ENCODE data around the gene PRMT1. TPM values are rescaled to one million over a fixed set of nuclear protein-coding genes. Genes with fewer than 3 reads are reported as not detected.

The PRMT1 gene
- total and polyA plus RNA-seq, 2 of the 13 experiments (the other 11 are each of a cell fraction or from before 2014, with no cell fraction given), result 324 to 374 TPM

GRCh38 chr19:49718991-49719390 is 41.9 kb downstream of the PRMT1 start:
- peaks cover 8% of the 10 kb centered on the region; the same call in 1 of the 2 replicates for H3K4me1 ChIP-seq (ENCODE audit: insufficient read depth, low read length)
- POLR2A ChIA-PET, result no interaction called here
- H3K36me3 ChIP-seq (replicated peaks in 1 of 2; ENCODE audit: control insufficient read depth in 1 of 2, insufficient read depth in 2 of 2, low read length in 2 of 2), result no peaks in the 10 kb centered on the region
- H3K4me3 ChIP-seq (replicated peaks in 1 of 3; ENCODE audit: insufficient read depth in 1 of 3, low read depth in 2 of 3, low read length in 3 of 3), result no peak overlapping the region
- no peaks in the 10 kb centered on the region for H3K9me3 ChIP-seq (ENCODE audit: low read length)
- H3K79me2 ChIP-seq (ENCODE audit: insufficient read depth, low read length), result no peaks in the 10 kb centered on the region
- 76% methylated on average over 6 of the region's 6 CpGs for WGBS (ENCODE audit: low lambda C conversion rate)
- no peaks in the 10 kb centered on the region for H3K27me3 ChIP-seq (ENCODE audit: control insufficient read depth in 1 of 2, insufficient read depth in 2 of 2, low read length in 2 of 2)
- in situ Hi-C loops (cut with HindIII; ENCODE audit: extremely low pct_ligation_motif_present, low pct_unique_long_range_greater_than_20kb), result no loop called here
- CTCF ChIA-PET (ENCODE audit: low intra/inter-chr PET ratio, low total read pairs), result no interaction called here
- no peak overlapping the region for H3K4me2 ChIP-seq (ENCODE audit: low read depth, low read length)
- FAIRE-seq (no peak), ATAC-seq (no peak), DNase-seq (ENCODE audit: low spot score) (no peak)
- H3K9ac ChIP-seq (ENCODE audit: insufficient read depth, low read depth, low read length), result no peak overlapping the region
- no peak overlapping the region for H3K27ac ChIP-seq (ENCODE audit: extremely low read length, insufficient read depth, low read length)
- no peaks in the 10 kb centered on the region for H4K20me1 ChIP-seq (ENCODE audit: insufficient read depth, low read length)
- intact Hi-C loops (cut with micrococcal nuclease; ENCODE audit: unreplicated experiment), result no loop called here
- no peak overlapping the region for H2AFZ ChIP-seq (ENCODE audit: low read length)
- no TSS peak for BruUV-seq (replicated peaks)
- TF ChIP-seq MTF1 (CRISPR knock-in tag; IDR thresholded peaks at IDR 0.05), result no peak
- TF ChIP-seq ZBTB40 (IDR thresholded peaks at IDR 0.05), result no peak
- TF ChIP-seq ZBTB40 (CRISPR knock-in tag; IDR thresholded peaks at IDR 0.05), result no peak
- TF ChIP-seq ZBTB33 (CRISPR knock-in tag; IDR thresholded peaks at IDR 0.05), result no peak
- no peak for TF ChIP-seq ZNF543 (CRISPR knock-in tag; IDR thresholded peaks at IDR 0.05)
- no peak for TF ChIP-seq NRL (CRISPR knock-in tag; IDR thresholded peaks at IDR 0.05; ENCODE audit: borderline replicate concordance)
- TF ChIP-seq KDM4B (CRISPR knock-in tag; IDR thresholded peaks at IDR 0.05), result no peak
- no peak for TF ChIP-seq ZC3H13 (CRISPR knock-in tag; IDR thresholded peaks at IDR 0.05)
- TF ChIP-seq ZNF282 (IDR thresholded peaks at IDR 0.05; ENCODE audit: partially characterized antibody), result no peak

Data from HepG2 (cell line).